Prostate gland (tissue), 2 donors: ENCODE results near the gene ITGA11. TPM values are rescaled to one million over a fixed set of nuclear protein-coding genes. Genes with fewer than 3 reads are reported as not detected.

Experiments used
- DNase-seq: peaks from one replicate; pipeline ENCODE4 v3.0.0-alpha.2; 2019; ENCODE audit warnings: low spot score
- H3K27ac ChIP-seq, 2 donors: fragments of 200-600 bp; sonication (generic); 2 replicates each; pipeline ENCODE4 v1.5.1; 2017 to 2019
- H3K27me3 ChIP-seq: fragments of 200-600 bp; sonication (generic); replicated peaks from 2 replicates; pipeline ENCODE4 v1.5.1; 2019; ENCODE audit not compliant: insufficient read depth
- H3K36me3 ChIP-seq, 2 donors: fragments of 200-600 bp; sonication (generic); 1 replicate in 1 of 2; 2 replicates in 1 of 2; pipeline versions ENCODE4 v1.5.1 to v1.8.1; 2017 to 2019
- H3K4me1 ChIP-seq: fragments of 200-600 bp; sonication (generic); replicated peaks from 2 replicates; pipeline ENCODE4 v1.5.1; 2019
- H3K4me3 ChIP-seq, 2 donors: fragments of 200-600 bp; sonication (generic); 2 replicates each; pipeline ENCODE4 v1.5.1; 2017 to 2019
- H3K9me3 ChIP-seq: fragments of 200-600 bp; sonication (generic); 2 replicates; pipeline ENCODE4 v1.5.1; 2017
- CTCF ChIP-seq, 4 experiments: fragments of 200-600 bp in 2 of 4; fragments of 450-650 bp in 2 of 4; sonication (generic) in 2 of 4; IDR thresholded peaks; 1 replicate in 3 of 4; 2 replicates in 1 of 4; pipeline ENCODE4 v1.5.1; 2016 to 2019; ENCODE audit warnings: antibody characterized with exemption in 4 of 4, mild to moderate bottlenecking in 2 of 4, moderate library complexity in 2 of 4
- POLR2A ChIP-seq: fragments of 450-650 bp; IDR thresholded peaks from one replicate; pipeline ENCODE4 v1.6.1; 2016; ENCODE audit warnings: antibody characterized with exemption, mild to moderate bottlenecking
- POLR2AphosphoS5 ChIP-seq: sonication (generic); formaldehyde crosslinking; IDR thresholded peaks from one replicate; pipeline ENCODE4 v1.6.1; 2017; ENCODE audit warnings: antibody characterized with exemption
- WGBS: methylation state at CpG from one replicate; pipeline ENCODE4 v1.1.5; 2018; 5-methylcytosine and 5-hydroxymethylcytosine counted together
- intact Hi-C: fragments of 100-400 bp; cut with DNase I; formaldehyde crosslinking; loops from one replicate; pipeline ENCODE4 v1.14.2; 2022
- total RNA-seq, 2 donors: library from RNA; depleted of rRNA; stranded (reverse); fragments of >200 nt; gene quantifications; one replicate each; pipeline ENCODE4 v1.1.0, GENCODE V29; 2016

The ITGA11 gene
- total RNA-seq, 2 donors from 2014 or later = 2.0 to 11.0 TPM

GRCh38 chr15:68431037-68431791 lies 749 bp downstream of the ITGA11 start:
- WGBS = 7% methylated on average over 44 of the region's 69 CpGs
- Histone ChIP-seq H3K9me3 (no peaks in the 10 kb centered on the region), H3K4me1 (peaks cover 8% of the 10 kb centered on the region), H3K27me3 (no peaks in the 10 kb centered on the region), H3K4me3 (peak overlapping the region; percentile 20 to 34), H3K36me3 (no peaks in the 10 kb centered on the region), H3K27ac (peak overlapping the region in 1 of 2 donors; percentile 46)
- DNase-seq = no peak
- intact Hi-C loops = no loop called here
- TF ChIP-seq POLR2AphosphoS5 (no peak), POLR2A (no peak), CTCF (IDR thresholded peaks at IDR 0.05) (no peak)

DNA sequence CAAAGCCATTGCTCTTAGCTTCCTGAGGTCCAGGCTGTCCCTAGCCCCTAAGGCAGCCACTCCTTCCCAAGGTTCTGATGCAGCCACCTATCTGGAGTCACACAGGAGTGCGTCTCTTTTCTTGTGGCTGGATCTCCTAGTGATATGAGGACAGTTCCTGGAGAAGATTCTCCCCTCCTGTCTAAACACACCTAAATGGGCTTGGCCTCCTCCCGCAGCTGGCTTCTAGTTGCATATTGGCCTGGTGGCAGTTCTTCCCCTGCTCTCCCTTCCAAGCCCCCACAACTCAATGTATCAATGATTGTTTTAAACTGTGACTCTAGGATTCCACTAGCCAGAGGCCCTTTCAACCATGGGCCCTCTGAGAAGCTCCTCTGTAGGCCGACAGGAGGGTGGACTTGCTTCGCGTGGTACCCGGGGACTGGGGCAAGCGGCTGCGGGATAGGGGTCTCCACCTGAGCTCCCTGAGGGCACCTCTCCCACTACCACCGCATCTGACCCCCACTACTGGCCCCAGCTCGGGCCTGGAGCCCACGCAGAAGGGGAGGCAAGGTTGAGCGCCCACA lies 1.4 kb downstream of the ITGA11 start:
- DNase-seq = no peak
- 58% methylated on average over 12 of the region's 12 CpGs for WGBS
- peak overlapping the region; percentile 20 to 34 for H3K4me3 ChIP-seq
- H3K9me3 ChIP-seq = no peaks in the 10 kb centered on the region
- no peak overlapping the region for H3K27ac ChIP-seq
- intact Hi-C loops = no loop called here
- no peaks in the 10 kb centered on the region for H3K27me3 ChIP-seq
- no peaks in the 10 kb centered on the region for H3K36me3 ChIP-seq
- peaks cover 8% of the 10 kb centered on the region for H3K4me1 ChIP-seq
- TF ChIP-seq POLR2A = no peak
- no peak for TF ChIP-seq POLR2AphosphoS5
- TF ChIP-seq CTCF (IDR thresholded peaks at IDR 0.05) = no peak

GRCh38 chr15:68429691-68430470 lies 2.1 kb downstream of the ITGA11 start:
- H3K27me3 ChIP-seq = no peaks in the 10 kb centered on the region
- TF ChIP-seq POLR2AphosphoS5 (no peak), CTCF (IDR thresholded peaks at IDR 0.05) (no peak), POLR2A (no peak)
- no peak overlapping the region for H3K27ac ChIP-seq
- intact Hi-C loops = no loop called here
- H3K9me3 ChIP-seq = no peaks in the 10 kb centered on the region
- peaks cover 8% of the 10 kb centered on the region for H3K4me1 ChIP-seq
- WGBS = 90% methylated on average over 5 of the region's 5 CpGs
- no peaks in the 10 kb centered on the region for H3K36me3 ChIP-seq
- DNase-seq = no peak
- no peak overlapping the region for H3K4me3 ChIP-seq

DNA sequence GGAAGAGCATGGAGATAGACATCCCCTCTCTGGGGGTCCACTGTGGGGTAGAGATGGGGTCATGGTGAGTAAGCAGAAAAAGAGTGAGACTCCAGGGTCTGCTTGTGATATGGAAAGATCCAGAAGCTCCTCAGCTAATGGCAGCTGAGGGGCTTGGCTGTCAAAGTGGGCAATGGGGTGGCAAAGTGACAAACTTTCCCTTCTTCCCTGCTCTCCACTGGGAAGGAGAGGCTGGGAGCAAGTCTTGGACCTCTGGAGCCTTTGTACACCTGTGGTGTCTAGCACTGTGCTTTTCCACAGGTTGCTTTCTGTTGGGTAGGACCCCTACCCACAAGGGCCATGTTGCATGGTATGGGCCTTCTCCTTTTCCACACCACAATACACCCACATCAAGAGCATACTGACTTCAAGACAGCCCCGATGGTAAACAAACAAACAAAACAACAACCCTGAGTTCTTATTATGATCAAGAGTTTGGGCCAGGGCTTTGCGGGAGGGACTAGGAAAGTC lies 3.5 kb downstream of the ITGA11 start:
- no peak overlapping the region for H3K4me3 ChIP-seq
- no peak overlapping the region for H3K27ac ChIP-seq
- intact Hi-C loops = no loop called here
- no peak for TF ChIP-seq POLR2AphosphoS5
- no peak for TF ChIP-seq POLR2A
- no peak for TF ChIP-seq CTCF (IDR thresholded peaks at IDR 0.05)
- H3K36me3 ChIP-seq = no peaks in the 10 kb centered on the region
- H3K4me1 ChIP-seq = peaks cover 8% of the 10 kb centered on the region
- H3K27me3 ChIP-seq = no peaks in the 10 kb centered on the region
- 93% methylated on average over 2 of the region's 2 CpGs for WGBS
- no peak for DNase-seq
- H3K9me3 ChIP-seq = no peaks in the 10 kb centered on the region
